ENCODE measurements around the gene DSN1. TPM values are rescaled to one million over a fixed set of nuclear protein-coding genes. Genes with fewer than 3 reads are reported as not detected.

Gene DSN1
- total and polyA plus RNA-seq, 9 of the 15 experiments (the other 6 are each of a cell fraction or from before 2014, with no cell fraction given): 23.3 to 45.3 (median 31.1) TPM

GRCh38 chr20:36770680-36771079, 2.9 kb downstream of the DSN1 start (continued):
- TF ChIP-seq ZNF695 (CRISPR knock-in tag; IDR thresholded peaks at IDR 0.05): no peak
- no peak for TF ChIP-seq CHAMP1 (IDR thresholded peaks at IDR 0.05)
- no peak for TF ChIP-seq SETDB1 (IDR thresholded peaks at IDR 0.05; ENCODE audit: low read length)
- no peak for TF ChIP-seq MIER1 (IDR thresholded peaks at IDR 0.05; ENCODE audit: low read depth)
- TF ChIP-seq SMAD2 (IDR thresholded peaks at IDR 0.05; ENCODE audit: low read depth, low read length): no peak
- no peak for TF ChIP-seq TAF15 (IDR thresholded peaks at IDR 0.05; ENCODE audit: low read depth, low read length)
- no peak for TF ChIP-seq TFE3 (CRISPR knock-in tag; IDR thresholded peaks at IDR 0.05)
- TF ChIP-seq SIX5 (IDR thresholded peaks at IDR 0.05; ENCODE audit: borderline replicate concordance in 1 of 2, insufficient read depth in 1 of 2, low read depth in 1 of 2, low read length in 2 of 2): no peak
- no peak for TF ChIP-seq IFI16 (CRISPR knock-in tag; IDR thresholded peaks at IDR 0.05)
- TF ChIP-seq BRF1 (IDR thresholded peaks at IDR 0.05; ENCODE audit: borderline replicate concordance, extremely low read depth, insufficient read length): no peak
- TF ChIP-seq FOXJ3 (CRISPR knock-in tag; IDR thresholded peaks at IDR 0.05): no peak
- no peak for TF ChIP-seq HMBOX1 (IDR thresholded peaks at IDR 0.05)
- TF ChIP-seq HNRNPL (IDR thresholded peaks at IDR 0.05; ENCODE audit: low read depth, low read length): no peak
- TF ChIP-seq ZKSCAN3 (CRISPR knock-in tag; IDR thresholded peaks at IDR 0.05): no peak
- TF ChIP-seq POLR3G (IDR thresholded peaks at IDR 0.05; ENCODE audit: extremely low read depth, insufficient read length, insufficient replicate concordance): no peak
- no peak for TF ChIP-seq GABPA (tag; conservative IDR thresholded peaks at IDR 0.05; ENCODE audit: low read depth)
- TF ChIP-seq MAFK (IDR thresholded peaks at IDR 0.05; ENCODE audit: low read length): no peak
- no peak for TF ChIP-seq ZNF76 (CRISPR knock-in tag; IDR thresholded peaks at IDR 0.05; ENCODE audit: borderline replicate concordance)
- TF ChIP-seq DLX4 (CRISPR knock-in tag; IDR thresholded peaks at IDR 0.05): no peak
- TF ChIP-seq DNMT1 (IDR thresholded peaks at IDR 0.05): no peak
- no peak for TF ChIP-seq CHD4 (IDR thresholded peaks at IDR 0.05; ENCODE audit: insufficient read depth, insufficient replicate concordance, low read depth, low read length, poor library complexity, severe bottlenecking)
- no peak for TF ChIP-seq XRCC4 (IDR thresholded peaks at IDR 0.05; ENCODE audit: extremely low read depth, insufficient read depth, insufficient read length)
- TF ChIP-seq CAMTA2 (CRISPR knock-in tag; conservative IDR thresholded peaks at IDR 0.05): no peak
- TF ChIP-seq SNAPC5 (CRISPR knock-in tag; IDR thresholded peaks at IDR 0.05): no peak
- peak; percentile 45 for TF ChIP-seq ZNF316 (IDR thresholded peaks at IDR 0.05)
- peak; percentile 89 to 97 for TF ChIP-seq FOXA3 (CRISPR knock-in tag; conservative IDR thresholded peaks at IDR 0.05 in 1 of 2, IDR thresholded peaks at IDR 0.05 in 1 of 2)

Data from K562 (cell line).